HCT116 (cell line): ENCODE data around the gene CD3D. TPM values are rescaled to one million over a fixed set of nuclear protein-coding genes. Genes with fewer than 3 reads are reported as not detected.

Experiments used
- ATAC-seq: fragments of 200-7000 bp; cut with Tn5 transposase; 2 replicates; pipeline ENCODE4 v1.9.1; 2020; ENCODE audit warnings: mild to moderate bottlenecking, moderate library complexity
- BruUV-seq: library from RNA; stranded (reverse); fragments of 400-500 nt; replicated peaks from 2 replicates; lab custom pipeline; 2021; lab: Mats Ljungman, UMichigan
- CTCF ChIA-PET: fragments of 300-600 bp; sonication (Branson Sonifier 250); formaldehyde crosslinking; loops from one replicate; lab custom pipeline; 2021; ENCODE audit warnings: antibody characterized with exemption; lab: Charles Lee
- POLR2A ChIA-PET: fragments of 300-600, 350-600 bp; sonication (Branson Sonifier 250); formaldehyde crosslinking; loops from one replicate; lab custom pipeline; 2021; ENCODE audit warnings: antibody characterized with exemption; lab: Charles Lee
- RAD21 ChIA-PET, 2 experiments: fragments of 300-600 bp; sonication (Branson Sonifier 250); formaldehyde crosslinking; loops; one replicate each; lab custom pipeline; 2023; ENCODE audit warnings: low total read pairs in 2 of 2; ENCODE audit not compliant: uncharacterized antibody in 2 of 2, unreplicated experiment in 2 of 2, low non-redundant PET in 1 of 2; lab: Charles Lee
- DNase-seq: peaks from one replicate; pipeline ENCODE4 v3.0.0-alpha.2; 2010; ENCODE audit warnings: low read depth, low spot score
- H2AFZ ChIP-seq: fragments of 200-600 bp; shearing (Covaris generic), sonication (generic); 2 replicates; pipeline ENCODE4 v1.6.1; 2017; ENCODE audit warnings: low read depth, mixed run types, mixed read lengths, antibody characterized with exemption, low read length; ENCODE audit not compliant: poor library complexity, severe bottlenecking
- H3K27ac ChIP-seq: 2 replicates; pipeline ENCODE4 v1.5.1; 2012; ENCODE audit warnings: low read depth, low read length
- H3K27me3 ChIP-seq: fragments of 200-600 bp; sonication (generic); 2 replicates; pipeline ENCODE4 v1.6.1; 2016; ENCODE audit warnings: mixed run types, low read length, mixed read lengths; ENCODE audit not compliant: insufficient read depth
- H3K36me3 ChIP-seq, 2 experiments: fragments of 200-500 bp in 1 of 2; fragments of 200-600 bp in 1 of 2; sonication (Bioruptor generic) in 1 of 2; sonication (generic) in 1 of 2; 2 replicates each; pipeline versions ENCODE4 v1.5.1 to v1.6.1; 2014 to 2016; ENCODE audit warnings: low read length in 2 of 2, inconsistent platforms in 1 of 2, mixed read lengths in 1 of 2, mixed run types in 1 of 2; ENCODE audit not compliant: insufficient read depth in 2 of 2, control insufficient read depth in 1 of 2
- H3K4me1 ChIP-seq, 2 experiments: fragments of 200-600 bp in 1 of 2; sonication (generic) in 1 of 2; 2 replicates each; pipeline versions ENCODE4 v1.5.1 to v1.6.1; 2012 to 2017; ENCODE audit warnings: low read length in 2 of 2, inconsistent platforms in 1 of 2, mild to moderate bottlenecking in 1 of 2, mixed read lengths in 1 of 2, mixed run types in 1 of 2, moderate library complexity in 1 of 2; ENCODE audit not compliant: insufficient read depth in 2 of 2, control insufficient read depth in 1 of 2
- H3K4me2 ChIP-seq: fragments of 200-600 bp; sonication (generic); 2 replicates; pipeline ENCODE4 v1.6.1; 2017; ENCODE audit warnings: mixed run types, low read length, mixed read lengths
- H3K4me3 ChIP-seq, 2 experiments: fragments of 200-600 bp in 1 of 2; sonication (generic) in 1 of 2; replicated peaks in 1 of 2; 2 replicates each; pipeline ENCODE4 v1.5.1; 2011 to 2016; ENCODE audit warnings: low read length in 2 of 2, control low read depth in 1 of 2, low read depth in 1 of 2, mild to moderate bottlenecking in 1 of 2, mixed read lengths in 1 of 2, mixed run types in 1 of 2
- H3K79me2 ChIP-seq: fragments of 200-600 bp; sonication (generic); 2 replicates; pipeline ENCODE4 v1.6.1; 2017; ENCODE audit warnings: mild to moderate bottlenecking, mixed run types, low read length, moderate library complexity, mixed read lengths; ENCODE audit not compliant: insufficient read depth
- H3K9ac ChIP-seq: fragments of 200-600 bp; sonication (generic); 2 replicates; pipeline ENCODE4 v1.6.1; 2016; ENCODE audit warnings: low read length, mixed read lengths
- H3K9me2 ChIP-seq: fragments of 200-600 bp; sonication (generic), shearing (Covaris generic); 2 replicates; pipeline ENCODE4 v1.6.1; 2017; ENCODE audit warnings: mixed run types, mild to moderate bottlenecking, moderate library complexity; ENCODE audit not compliant: insufficient read depth
- H3K9me3 ChIP-seq, 2 experiments: fragments of 200-500 bp in 1 of 2; fragments of 200-600 bp in 1 of 2; sonication (Bioruptor generic) in 1 of 2; sonication (generic) in 1 of 2; 2 replicates each; pipeline ENCODE4 v1.6.1; 2014 to 2017; ENCODE audit warnings: low read length in 2 of 2, mixed read lengths in 2 of 2, inconsistent platforms in 1 of 2, low read depth in 1 of 2, mild to moderate bottlenecking in 1 of 2, mixed run types in 1 of 2, moderate library complexity in 1 of 2; ENCODE audit not compliant: control insufficient read depth in 1 of 2, insufficient read depth in 1 of 2
- H4K20me1 ChIP-seq: fragments of 200-600 bp; sonication (generic), shearing (Covaris generic); 2 replicates; pipeline ENCODE4 v1.6.1; 2017; ENCODE audit warnings: mixed run types, mild to moderate bottlenecking, moderate library complexity; ENCODE audit not compliant: insufficient read depth
- CBX3 ChIP-seq: IDR thresholded peaks from 2 replicates; pipeline ENCODE4 v1.6.1; 2012; ENCODE audit warnings: low read depth
- CEBPB ChIP-seq: IDR thresholded peaks from 2 replicates; pipeline ENCODE4 v1.6.1; 2012; ENCODE audit warnings: low read depth
- EGR1 ChIP-seq: IDR thresholded peaks from 2 replicates; pipeline ENCODE4 v1.6.1; 2012; ENCODE audit warnings: low read depth
- EZH2 ChIP-seq: fragments of 200-600 bp; sonication (generic); IDR thresholded peaks from 2 replicates; pipeline ENCODE4 v1.6.1; 2017; ENCODE audit warnings: antibody characterized with exemption, mixed run types
- EZH2phosphoT487 ChIP-seq: fragments of 200-600 bp; IDR thresholded peaks from 2 replicates; pipeline ENCODE4 v1.6.1; 2018; ENCODE audit warnings: antibody characterized with exemption, borderline replicate concordance
- POLR2AphosphoS5 ChIP-seq: IDR thresholded peaks from 2 replicates; pipeline ENCODE4 v1.6.1; 2011; ENCODE audit warnings: mild to moderate bottlenecking, low read depth, low read length, moderate library complexity
- TCF7L2 ChIP-seq: IDR thresholded peaks from 2 replicates; pipeline ENCODE4 v1.7.0; 2011; ENCODE audit warnings: borderline replicate concordance, inconsistent platforms; ENCODE audit not compliant: insufficient read depth, insufficient read length; ENCODE audit errors: extremely low read depth
- YY1 ChIP-seq: IDR thresholded peaks from 2 replicates; pipeline ENCODE4 v1.6.1; 2011; ENCODE audit warnings: low read length, low read depth, moderate library complexity, mild to moderate bottlenecking; ENCODE audit not compliant: insufficient replicate concordance; ENCODE audit errors: extremely low read depth
- intact Hi-C: fragments of 100-400 bp; cut with micrococcal nuclease; formaldehyde crosslinking; loops from 2 replicates; pipeline ENCODE4 v1.10.0; 2022
- total RNA-seq: library from RNA; stranded (reverse); gene quantifications from one replicate; pipeline ENCODE4 v1.2.1, GENCODE V29; 2021; ENCODE audit not compliant: unreplicated experiment
- TF ChIP-seq, protein P1 (sequence below): IDR thresholded peaks from 2 replicates; pipeline ENCODE4 v1.6.1; 2012; ENCODE audit warnings: low read depth
- TF ChIP-seq, protein P2 (sequence below), 3 experiments: fragments of 200-600 bp in 1 of 3; sonication (generic) in 1 of 3; IDR thresholded peaks in 2 of 3; conservative IDR thresholded peaks in 1 of 3; 2 replicates each; pipeline ENCODE4 v1.5.1; 2012 to 2017; ENCODE audit warnings: low read depth in 2 of 3, low read length in 2 of 3, antibody characterized with exemption in 1 of 3, borderline replicate concordance in 1 of 3, control low read depth in 1 of 3, mild to moderate bottlenecking in 1 of 3, mixed read lengths in 1 of 3, mixed run types in 1 of 3, moderate library complexity in 1 of 3; ENCODE audit not compliant: insufficient read depth in 1 of 3

CD3D gene
- total RNA-seq, 1 experiment from 2014 or later = 1.0 TPM

DNA sequence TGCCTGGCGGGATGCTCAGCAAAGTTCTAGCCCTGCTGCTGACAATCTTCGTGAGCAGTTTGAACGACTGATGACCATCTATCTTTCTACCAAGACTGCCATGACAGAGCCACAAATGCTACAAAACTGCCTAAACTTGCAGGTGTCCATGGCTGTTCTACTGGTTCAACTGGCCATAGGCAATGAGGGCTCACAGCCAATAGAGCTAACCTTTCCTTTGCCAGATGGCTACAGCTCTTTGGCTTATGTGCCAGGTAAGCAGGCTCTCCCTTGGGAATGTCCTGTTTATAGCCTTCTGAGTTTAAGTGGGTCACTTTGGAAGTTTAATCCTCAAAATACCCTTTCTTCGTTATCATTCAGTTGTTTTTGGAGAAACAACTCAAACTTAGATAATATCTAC is 37.0 kb upstream of the CD3D start:
- ATAC-seq (no peak), DNase-seq (no peak)

More for the DNA sequence above, 37.0 kb upstream of the CD3D start:
- H2AFZ ChIP-seq = no peak overlapping the region
- H3K9ac ChIP-seq = no peak overlapping the region
- no peaks in the 10 kb centered on the region for H3K79me2 ChIP-seq
- no peak overlapping the region for H3K4me2 ChIP-seq
- H3K27me3 ChIP-seq = no peaks in the 10 kb centered on the region
- H4K20me1 ChIP-seq = no peaks in the 10 kb centered on the region
- BruUV-seq = no TSS peak
- H3K36me3 ChIP-seq = peaks cover 46 to 59% of the 10 kb centered on the region in 2 experiments
- no peak overlapping the region for H3K27ac ChIP-seq
- no peak overlapping the region for H3K4me3 ChIP-seq
- TF ChIP-seq YY1 (no peak), CEBPB (no peak), TCF7L2 (no peak), POLR2AphosphoS5 (no peak), CBX3 (no peak), EZH2 (no peak), EZH2phosphoT487 (no peak), EGR1 (no peak)
- TF ChIP-seq, protein P1, sequence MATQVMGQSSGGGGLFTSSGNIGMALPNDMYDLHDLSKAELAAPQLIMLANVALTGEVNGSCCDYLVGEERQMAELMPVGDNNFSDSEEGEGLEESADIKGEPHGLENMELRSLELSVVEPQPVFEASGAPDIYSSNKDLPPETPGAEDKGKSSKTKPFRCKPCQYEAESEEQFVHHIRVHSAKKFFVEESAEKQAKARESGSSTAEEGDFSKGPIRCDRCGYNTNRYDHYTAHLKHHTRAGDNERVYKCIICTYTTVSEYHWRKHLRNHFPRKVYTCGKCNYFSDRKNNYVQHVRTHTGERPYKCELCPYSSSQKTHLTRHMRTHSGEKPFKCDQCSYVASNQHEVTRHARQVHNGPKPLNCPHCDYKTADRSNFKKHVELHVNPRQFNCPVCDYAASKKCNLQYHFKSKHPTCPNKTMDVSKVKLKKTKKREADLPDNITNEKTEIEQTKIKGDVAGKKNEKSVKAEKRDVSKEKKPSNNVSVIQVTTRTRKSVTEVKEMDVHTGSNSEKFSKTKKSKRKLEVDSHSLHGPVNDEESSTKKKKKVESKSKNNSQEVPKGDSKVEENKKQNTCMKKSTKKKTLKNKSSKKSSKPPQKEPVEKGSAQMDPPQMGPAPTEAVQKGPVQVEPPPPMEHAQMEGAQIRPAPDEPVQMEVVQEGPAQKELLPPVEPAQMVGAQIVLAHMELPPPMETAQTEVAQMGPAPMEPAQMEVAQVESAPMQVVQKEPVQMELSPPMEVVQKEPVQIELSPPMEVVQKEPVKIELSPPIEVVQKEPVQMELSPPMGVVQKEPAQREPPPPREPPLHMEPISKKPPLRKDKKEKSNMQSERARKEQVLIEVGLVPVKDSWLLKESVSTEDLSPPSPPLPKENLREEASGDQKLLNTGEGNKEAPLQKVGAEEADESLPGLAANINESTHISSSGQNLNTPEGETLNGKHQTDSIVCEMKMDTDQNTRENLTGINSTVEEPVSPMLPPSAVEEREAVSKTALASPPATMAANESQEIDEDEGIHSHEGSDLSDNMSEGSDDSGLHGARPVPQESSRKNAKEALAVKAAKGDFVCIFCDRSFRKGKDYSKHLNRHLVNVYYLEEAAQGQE = no peak
- TF ChIP-seq, protein P2, sequence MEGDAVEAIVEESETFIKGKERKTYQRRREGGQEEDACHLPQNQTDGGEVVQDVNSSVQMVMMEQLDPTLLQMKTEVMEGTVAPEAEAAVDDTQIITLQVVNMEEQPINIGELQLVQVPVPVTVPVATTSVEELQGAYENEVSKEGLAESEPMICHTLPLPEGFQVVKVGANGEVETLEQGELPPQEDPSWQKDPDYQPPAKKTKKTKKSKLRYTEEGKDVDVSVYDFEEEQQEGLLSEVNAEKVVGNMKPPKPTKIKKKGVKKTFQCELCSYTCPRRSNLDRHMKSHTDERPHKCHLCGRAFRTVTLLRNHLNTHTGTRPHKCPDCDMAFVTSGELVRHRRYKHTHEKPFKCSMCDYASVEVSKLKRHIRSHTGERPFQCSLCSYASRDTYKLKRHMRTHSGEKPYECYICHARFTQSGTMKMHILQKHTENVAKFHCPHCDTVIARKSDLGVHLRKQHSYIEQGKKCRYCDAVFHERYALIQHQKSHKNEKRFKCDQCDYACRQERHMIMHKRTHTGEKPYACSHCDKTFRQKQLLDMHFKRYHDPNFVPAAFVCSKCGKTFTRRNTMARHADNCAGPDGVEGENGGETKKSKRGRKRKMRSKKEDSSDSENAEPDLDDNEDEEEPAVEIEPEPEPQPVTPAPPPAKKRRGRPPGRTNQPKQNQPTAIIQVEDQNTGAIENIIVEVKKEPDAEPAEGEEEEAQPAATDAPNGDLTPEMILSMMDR (IDR thresholded peaks at IDR 0.05 in 2 of 3, conservative IDR thresholded peaks at IDR 0.05 in 1 of 3; ENCODE audit: borderline replicate concordance in 1 of 3, insufficient read depth in 1 of 3, low read depth in 2 of 3, low read length in 2 of 3) = no peak
- intact Hi-C loops = no loop called here
- no peaks in the 10 kb centered on the region for H3K9me3 ChIP-seq
- POLR2A ChIA-PET = no interaction called here
- CTCF ChIA-PET = no interaction called here
- no peaks in the 10 kb centered on the region for H3K9me2 ChIP-seq
- H3K4me1 ChIP-seq = no peaks in the 10 kb centered on the region
- RAD21 ChIA-PET = no interaction called here
